NCI-H2081 (cell line): ENCODE results near the gene CYGB.
"Not testable (repeated sequence)": the region's sequence is repeated elsewhere in the genome, so short reads cannot be mapped to it uniquely, and the experiment has no call there.

Source experiments
- DNase-seq, 2 experiments: peaks; one replicate each; lab custom pipeline; 2025; lab: John Stamatoyannopoulos, UW

Gene CYGB

GRCh38 chr17:76538281-76538931 lies 897 bp upstream of the CYGB start:
- no peak for DNase-seq

DNA sequence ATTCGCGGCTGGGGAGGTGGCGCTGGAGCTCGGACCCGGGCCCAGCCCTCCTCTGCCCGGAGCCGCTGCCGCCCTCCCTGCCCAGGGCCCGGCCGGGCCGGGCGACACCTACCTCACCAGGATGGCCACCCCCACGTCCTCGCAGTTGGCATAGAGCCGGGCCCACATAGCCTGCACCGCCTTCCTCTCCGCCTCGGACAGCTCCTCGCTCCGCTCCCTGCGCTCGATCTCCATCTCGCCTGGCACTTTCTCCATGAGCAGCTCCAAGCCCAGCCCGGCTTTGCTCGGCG lies 276 bp downstream of the CYGB start:
- no peak for DNase-seq

- no peak for DNase-seq
Measured at GRCh38 chr17:76536511-76537287, 810 bp downstream of the CYGB start.

DNA sequence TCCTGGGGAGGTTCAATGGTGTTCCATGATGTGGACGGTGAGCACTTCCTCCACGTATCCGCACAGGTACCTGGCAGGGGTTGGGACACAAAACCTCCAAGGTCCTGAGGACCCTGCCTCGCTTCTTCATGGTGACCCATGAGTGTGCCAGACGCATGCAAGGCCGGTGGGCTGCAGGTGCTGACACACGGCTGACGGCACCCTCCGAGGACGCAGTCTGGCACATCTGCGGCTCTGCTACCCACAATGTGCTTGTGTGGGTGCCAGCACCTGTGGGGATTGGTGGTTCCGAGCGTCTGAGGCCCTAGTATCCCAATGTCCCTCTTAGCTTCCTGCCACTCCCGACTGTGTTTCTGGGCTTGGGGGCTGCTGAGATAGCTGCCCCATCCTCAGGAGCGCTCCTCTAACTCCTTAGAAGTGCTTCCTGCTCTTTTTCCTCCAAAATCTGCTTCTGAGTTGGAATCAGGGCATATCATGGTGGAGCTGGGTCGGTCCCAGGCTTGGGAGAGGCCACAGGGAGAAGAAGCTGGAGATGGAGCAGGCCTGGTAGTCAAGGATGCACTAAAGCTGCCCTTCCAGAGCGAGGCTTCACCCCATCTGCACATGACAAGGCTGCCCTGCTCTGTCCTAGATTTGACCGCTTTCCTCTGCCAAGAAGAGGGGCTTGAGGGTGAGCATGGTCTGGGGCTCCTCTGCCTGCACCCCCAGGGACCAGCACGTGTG lies 1.6 kb downstream of the CYGB start:
- DNase-seq, result no peak

- no peak for DNase-seq
Measured at GRCh38 chr17:76534831-76535732, 2.4 kb downstream of the CYGB start.

- not testable (repeated sequence) for DNase-seq
Measured at GRCh38 chr17:76533640-76534359, 3.7 kb downstream of the CYGB start.

DNA sequence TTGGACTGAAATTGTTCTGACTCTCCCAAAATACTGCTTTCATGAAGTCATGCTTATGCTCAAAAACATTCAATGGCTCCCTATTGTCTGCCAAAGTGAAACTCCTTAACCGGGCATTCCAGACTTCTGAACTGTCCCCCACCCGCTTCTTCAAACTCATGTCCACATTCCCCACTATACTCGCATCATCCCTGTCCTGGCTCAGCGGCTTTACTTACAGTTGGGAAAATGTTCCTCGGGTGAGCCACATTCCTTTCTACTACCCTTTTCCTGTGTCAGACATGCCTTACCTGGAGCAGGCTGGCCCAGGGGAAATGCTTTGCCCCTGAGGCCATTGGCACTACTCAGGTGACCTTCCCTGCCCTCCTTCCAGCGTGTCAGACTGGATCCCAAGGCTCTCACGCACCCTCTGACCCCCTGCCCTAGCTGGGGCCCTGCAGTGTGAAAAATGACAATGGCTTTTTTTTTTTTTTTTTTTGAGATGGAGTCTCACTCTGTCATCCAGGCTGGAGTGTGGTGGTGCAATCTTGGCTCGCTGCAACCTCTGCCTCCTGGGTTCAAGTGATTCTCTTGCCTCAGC lies 5.3 kb downstream of the CYGB start:
- no peak for DNase-seq

- DNase-seq, result no peak
Measured at GRCh38 chr17:76531486-76532038, 5.9 kb downstream of the CYGB start.

DNA sequence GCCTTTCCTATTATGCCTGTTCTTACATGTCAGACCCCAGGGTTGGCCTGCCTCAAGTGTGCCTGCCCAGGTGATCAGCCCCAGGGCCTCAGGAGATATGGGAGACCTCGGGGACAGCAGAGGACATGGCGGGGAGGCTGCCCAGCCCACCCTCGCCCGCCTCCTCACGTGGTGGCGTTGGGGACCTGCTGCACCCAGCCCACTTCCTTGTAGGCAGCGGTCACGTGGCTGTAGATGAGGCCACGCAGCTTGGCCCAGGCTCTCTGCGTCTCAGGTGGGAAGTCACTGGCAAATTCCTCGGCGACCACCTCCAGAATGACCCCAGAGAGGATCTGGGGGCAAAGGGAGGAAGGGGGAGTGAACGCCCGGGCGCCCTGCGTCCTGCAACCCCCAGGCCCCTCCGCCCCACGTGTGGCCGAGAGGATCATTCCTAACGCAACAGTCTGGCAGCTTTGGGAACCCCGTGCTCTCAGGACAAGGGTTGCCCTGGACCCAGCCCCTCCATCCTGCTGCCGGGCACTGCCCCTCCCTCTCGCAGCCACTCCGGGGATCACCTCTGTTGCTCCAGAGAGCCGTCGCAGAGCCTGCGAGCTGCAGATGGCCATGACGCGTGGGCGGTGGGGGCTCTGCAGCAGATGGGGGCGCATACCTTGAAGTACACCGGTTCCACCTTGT lies 6.6 kb downstream of the CYGB start:
- no peak for DNase-seq

DNA sequence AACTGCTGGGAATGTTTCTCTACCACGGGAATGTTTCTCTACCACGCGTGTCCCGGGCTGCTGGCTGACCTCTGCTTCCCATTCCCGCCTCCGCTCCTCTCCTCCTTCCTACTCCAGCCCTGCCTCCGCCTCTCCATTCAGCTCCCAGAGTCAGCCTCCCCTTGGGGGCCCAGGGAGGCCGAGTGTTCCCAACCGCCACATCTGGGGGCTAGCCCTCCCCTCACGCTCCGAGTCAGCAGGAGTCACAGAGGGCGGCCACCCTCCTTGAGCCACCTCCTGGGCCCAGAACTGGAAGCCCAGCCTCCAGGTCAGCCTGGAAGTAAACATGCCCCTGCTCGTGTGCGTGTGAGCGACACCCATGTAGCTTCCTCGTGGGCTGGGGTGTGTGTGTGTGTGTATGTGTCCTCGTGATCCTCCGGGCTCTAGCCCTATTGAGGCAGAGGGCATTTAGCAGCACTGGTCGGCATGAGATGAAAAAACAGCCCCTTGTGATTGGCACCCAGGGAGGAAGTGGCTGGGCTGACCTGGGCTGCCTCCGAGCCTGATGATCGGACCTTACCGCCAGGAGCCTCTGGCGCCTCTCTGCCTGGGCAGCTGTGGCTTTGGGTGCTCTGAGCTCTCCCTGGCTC lies 7.3 kb downstream of the CYGB start:
- DNase-seq, result no peak

GRCh38 chr17:76529224-76530094 lies 8.1 kb downstream of the CYGB start:
- DNase-seq, result no peak

DNA sequence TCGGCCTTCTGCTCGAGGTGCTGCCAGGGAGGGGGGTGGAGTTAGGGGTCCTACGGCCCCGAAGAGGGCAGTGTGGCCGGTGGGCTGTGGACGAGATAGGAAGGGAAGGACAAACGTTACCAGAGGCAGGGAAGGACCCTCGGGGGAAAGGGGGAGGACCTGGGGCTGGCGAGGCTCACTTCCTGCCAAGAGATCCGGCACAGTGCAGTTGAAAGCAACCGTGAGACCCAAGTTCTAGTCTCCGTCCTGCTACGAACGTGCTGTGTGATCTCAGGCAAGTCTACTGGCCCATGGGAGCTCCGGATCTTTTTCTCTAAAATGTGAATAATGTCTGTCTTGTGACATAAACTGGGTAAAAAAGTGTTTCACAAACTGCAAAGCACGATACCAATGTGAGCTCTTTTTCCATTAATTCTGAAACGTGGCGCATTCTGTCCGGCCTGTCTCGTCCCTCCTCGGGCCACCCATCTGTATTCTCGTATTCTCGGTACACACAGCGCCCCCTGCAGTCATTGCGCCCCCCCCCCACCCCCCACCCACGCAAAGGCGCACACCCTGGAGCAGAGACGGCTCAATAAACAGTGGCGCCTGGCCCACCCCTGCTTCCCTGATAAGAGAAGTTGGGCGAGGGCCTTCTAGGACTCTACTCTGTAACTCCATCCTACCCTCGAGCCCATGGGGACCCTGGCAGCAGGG lies 8.8 kb downstream of the CYGB start:
- DNase-seq, result no peak

DNA sequence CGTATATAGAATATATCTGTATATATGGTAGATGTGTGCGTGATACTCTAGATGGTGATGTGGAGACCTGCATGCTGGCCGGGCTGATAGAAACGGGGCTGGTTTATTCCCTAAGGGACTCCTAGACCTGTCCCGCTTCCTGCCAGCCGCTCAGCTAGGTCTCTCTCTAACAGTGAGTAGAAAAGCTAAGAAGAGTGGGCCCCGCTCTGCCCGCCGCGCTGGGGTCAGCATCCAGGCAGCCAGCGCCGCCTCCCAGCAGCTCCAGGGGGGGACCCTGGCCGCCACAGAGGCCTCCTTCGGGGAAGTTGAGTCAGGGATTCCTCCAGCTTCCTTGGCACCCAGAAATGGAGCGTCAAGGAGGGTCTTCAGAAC lies 9.4 kb downstream of the CYGB start:
- DNase-seq, result no peak

DNA sequence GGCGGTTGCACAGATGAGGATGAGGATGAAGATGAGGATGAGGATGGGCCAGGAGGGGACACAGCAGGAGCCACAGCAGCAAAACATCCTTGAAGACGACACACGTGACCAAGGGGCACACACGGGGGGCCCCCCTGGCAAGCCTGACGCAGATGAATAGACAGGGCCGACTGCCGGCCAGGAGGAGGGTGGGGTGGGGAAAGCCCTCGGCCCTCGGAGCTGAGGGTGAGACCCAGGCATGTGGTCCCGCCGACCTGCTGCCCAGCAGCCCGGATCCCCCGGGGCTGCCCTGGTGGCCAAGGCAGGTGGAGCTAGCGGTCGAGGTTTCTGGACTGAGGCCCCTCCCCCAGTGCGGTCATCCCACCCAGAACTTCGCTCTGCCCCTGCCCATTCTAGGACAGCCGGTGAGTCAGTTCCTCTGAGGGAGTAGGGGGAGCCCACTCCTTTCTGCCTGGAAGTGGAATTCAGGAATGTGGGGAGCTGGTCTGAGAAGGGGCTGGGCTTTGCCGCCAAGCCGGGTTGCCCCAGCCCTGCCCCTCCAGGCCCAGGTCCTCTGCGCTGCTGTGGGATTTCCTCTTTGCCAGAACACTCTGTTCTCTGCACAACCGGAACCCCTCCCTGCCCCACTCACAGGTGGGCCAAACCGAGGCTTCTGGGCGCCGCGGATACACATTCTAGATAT lies 9.9 kb downstream of the CYGB start:
- no peak for DNase-seq

GRCh38 chr17:76527016-76527415 lies 10.5 kb downstream of the CYGB start:
- not testable (repeated sequence) for DNase-seq

DNA sequence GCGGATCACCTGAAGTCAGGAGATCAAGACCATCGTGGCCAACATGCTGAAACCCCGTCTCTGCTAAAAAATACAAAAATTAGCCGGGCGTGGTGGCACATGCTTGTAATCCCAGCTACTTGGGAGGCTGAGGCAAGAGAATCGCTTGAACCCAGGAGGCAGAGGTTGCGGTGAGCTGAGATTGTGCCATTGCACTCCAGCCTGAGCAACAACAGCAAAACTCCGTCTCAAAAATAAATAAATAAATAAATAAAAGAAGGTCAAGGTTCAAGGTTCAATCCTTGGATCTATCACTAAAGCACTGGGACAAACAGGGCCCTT lies 12.0 kb downstream of the CYGB start:
- not testable (repeated sequence) for DNase-seq

- no peak for DNase-seq
Measured at GRCh38 chr17:76524598-76525512, 12.7 kb downstream of the CYGB start.
